ENCODE measurements around the gene GNAL.

- TF ChIP-seq CTCF (IDR thresholded peaks at IDR 0.05; ENCODE audit: insufficient read depth, low read depth, low read length) (no peak), EZH2 (IDR thresholded peaks at IDR 0.05; ENCODE audit: insufficient read depth, low read length) (no peak)
These were observed 86.5 kb downstream of the GNAL start for GRCh38 chr18:11775436-11776174.
